Neutrophil (primary cell): ENCODE results near the gene C1orf232.

Experiments
- H3K27ac ChIP-seq: fragments of 200-600 bp; sonication (generic); 2 replicates; pipeline ENCODE4 v1.5.1; 2016; ENCODE audit warnings: mild to moderate bottlenecking, moderate library complexity
- H3K27me3 ChIP-seq: fragments of 200-600 bp; sonication (generic); 2 replicates; pipeline ENCODE4 v1.6.0; 2016; ENCODE audit warnings: mild to moderate bottlenecking
- H3K36me3 ChIP-seq: fragments of 200-600 bp; sonication (generic); 2 replicates; pipeline ENCODE4 v1.5.1; 2017
- H3K4me1 ChIP-seq, 2 experiments: fragments of 200-600 bp in 1 of 2; sonication (generic) in 1 of 2; 1 replicate in 1 of 2; 2 replicates in 1 of 2; pipeline versions ENCODE4 v1.5.1 to v1.6.1; 2013 to 2016; ENCODE audit warnings: low read depth in 1 of 2, low read length in 1 of 2, mild to moderate bottlenecking in 1 of 2, moderate library complexity in 1 of 2; ENCODE audit not compliant: control insufficient read depth in 1 of 2, insufficient read depth in 1 of 2
- H3K4me3 ChIP-seq, 2 experiments: fragments of 200-600 bp in 1 of 2; sonication (generic) in 1 of 2; 1 replicate in 1 of 2; 2 replicates in 1 of 2; pipeline ENCODE4 v1.5.1; 2013 to 2016; ENCODE audit warnings: low read depth in 1 of 2, low read length in 1 of 2, mild to moderate bottlenecking in 1 of 2, moderate library complexity in 1 of 2
- H3K9me3 ChIP-seq: fragments of 200-600 bp; sonication (generic); 2 replicates; pipeline ENCODE4 v1.5.1; 2016
- TF ChIP-seq, protein P1 (sequence below): fragments of 200-600 bp; sonication (generic); IDR thresholded peaks from 2 replicates; pipeline ENCODE4 v1.5.1; 2016; ENCODE audit warnings: antibody characterized with exemption

C1orf232 gene

DNA sequence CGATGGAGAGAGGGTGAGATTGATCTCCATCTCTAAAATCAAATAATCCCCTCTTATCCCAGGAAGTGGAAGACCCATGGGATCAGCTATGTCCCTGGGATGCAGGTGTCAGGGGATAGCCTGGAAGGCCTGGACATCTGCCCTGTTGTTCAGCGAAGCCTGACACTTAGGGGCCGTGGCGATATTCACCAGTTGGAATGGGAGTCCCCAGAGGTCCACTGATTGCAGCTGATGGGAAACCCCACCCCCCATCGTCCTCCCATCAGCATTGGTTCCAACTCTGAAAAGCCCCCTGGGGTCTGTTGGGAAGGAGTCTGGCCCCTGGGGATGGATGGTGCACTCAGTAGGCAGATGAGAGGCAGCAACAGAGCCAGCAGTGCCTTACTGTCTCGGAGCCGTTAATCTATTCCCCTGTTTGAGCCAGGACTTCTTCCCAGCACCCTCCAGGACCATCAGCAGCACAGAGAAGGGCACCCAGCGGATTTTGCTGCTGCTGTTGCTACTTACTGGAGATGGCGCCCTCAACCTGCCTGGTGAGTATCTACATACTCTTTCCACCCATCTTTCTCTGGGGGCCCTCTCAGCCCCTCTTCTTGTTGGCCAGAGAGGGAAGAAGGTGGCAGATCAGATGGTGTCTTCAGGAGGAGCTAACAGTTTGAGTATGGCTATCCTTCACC, 35.0 kb upstream of the C1orf232 start:
- TF ChIP-seq, protein P1, sequence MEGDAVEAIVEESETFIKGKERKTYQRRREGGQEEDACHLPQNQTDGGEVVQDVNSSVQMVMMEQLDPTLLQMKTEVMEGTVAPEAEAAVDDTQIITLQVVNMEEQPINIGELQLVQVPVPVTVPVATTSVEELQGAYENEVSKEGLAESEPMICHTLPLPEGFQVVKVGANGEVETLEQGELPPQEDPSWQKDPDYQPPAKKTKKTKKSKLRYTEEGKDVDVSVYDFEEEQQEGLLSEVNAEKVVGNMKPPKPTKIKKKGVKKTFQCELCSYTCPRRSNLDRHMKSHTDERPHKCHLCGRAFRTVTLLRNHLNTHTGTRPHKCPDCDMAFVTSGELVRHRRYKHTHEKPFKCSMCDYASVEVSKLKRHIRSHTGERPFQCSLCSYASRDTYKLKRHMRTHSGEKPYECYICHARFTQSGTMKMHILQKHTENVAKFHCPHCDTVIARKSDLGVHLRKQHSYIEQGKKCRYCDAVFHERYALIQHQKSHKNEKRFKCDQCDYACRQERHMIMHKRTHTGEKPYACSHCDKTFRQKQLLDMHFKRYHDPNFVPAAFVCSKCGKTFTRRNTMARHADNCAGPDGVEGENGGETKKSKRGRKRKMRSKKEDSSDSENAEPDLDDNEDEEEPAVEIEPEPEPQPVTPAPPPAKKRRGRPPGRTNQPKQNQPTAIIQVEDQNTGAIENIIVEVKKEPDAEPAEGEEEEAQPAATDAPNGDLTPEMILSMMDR: no peak
- peaks cover 0 to 3% of the 10 kb centered on the region in 2 experiments for H3K4me1 ChIP-seq
- H3K9me3 ChIP-seq: no peaks in the 10 kb centered on the region
- no peaks in the 10 kb centered on the region for H3K27me3 ChIP-seq
- no peak overlapping the region for H3K27ac ChIP-seq
- no peak overlapping the region for H3K4me3 ChIP-seq
- H3K36me3 ChIP-seq: no peaks in the 10 kb centered on the region

DNA sequence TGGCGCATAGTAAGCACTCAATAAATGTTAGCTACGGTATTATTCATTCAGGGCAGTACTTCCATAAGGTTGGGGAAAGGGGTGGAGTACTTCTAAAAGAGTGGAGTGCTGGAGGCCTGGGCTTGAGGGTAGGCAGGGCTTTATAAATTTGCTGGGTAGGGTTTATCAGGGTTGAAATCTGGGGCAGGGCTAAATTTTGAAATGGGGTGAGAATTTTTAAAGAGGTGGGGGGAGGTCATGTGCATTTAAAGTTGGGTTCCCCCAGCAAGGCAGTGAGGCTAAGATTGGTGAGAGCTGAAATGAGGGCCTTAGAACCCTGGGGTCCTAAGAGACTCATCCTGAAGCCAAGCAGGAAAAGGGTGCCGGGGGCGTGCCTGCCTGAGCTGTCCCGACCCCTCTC, 31.6 kb upstream of the C1orf232 start:
- Histone ChIP-seq H3K27me3 (no peaks in the 10 kb centered on the region), H3K9me3 (no peaks in the 10 kb centered on the region), H3K27ac (no peak overlapping the region), H3K36me3 (no peaks in the 10 kb centered on the region), H3K4me3 (no peak overlapping the region), H3K4me1 (peaks cover 0 to 3% of the 10 kb centered on the region in 2 experiments)
- TF ChIP-seq, protein P1: no peak

DNA sequence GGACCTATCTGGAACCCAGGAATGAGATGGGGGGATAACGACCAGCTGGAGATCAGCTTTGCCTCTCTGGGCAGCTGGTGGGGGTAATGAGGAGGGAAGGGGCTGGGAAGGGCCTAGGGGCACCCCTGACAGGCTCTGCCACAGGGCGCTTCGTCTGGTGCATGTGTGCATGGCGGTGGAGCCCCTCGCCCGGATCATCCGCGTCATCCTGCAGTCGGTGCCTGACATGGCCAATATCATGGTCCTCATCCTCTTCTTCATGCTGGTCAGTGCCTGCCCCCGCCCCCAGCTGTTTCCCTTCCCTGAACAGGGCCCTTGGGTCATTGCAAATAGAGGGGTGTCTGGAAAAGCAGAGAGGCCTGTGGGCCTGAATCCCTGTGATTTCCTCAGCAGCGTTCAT, 29.1 kb upstream of the C1orf232 start:
- H3K36me3 ChIP-seq: no peaks in the 10 kb centered on the region
- H3K4me1 ChIP-seq: peaks cover 0 to 3% of the 10 kb centered on the region in 2 experiments
- no peaks in the 10 kb centered on the region for H3K9me3 ChIP-seq
- H3K27me3 ChIP-seq: no peaks in the 10 kb centered on the region
- no peak overlapping the region for H3K27ac ChIP-seq
- TF ChIP-seq, protein P1: no peak
- no peak overlapping the region for H3K4me3 ChIP-seq

DNA sequence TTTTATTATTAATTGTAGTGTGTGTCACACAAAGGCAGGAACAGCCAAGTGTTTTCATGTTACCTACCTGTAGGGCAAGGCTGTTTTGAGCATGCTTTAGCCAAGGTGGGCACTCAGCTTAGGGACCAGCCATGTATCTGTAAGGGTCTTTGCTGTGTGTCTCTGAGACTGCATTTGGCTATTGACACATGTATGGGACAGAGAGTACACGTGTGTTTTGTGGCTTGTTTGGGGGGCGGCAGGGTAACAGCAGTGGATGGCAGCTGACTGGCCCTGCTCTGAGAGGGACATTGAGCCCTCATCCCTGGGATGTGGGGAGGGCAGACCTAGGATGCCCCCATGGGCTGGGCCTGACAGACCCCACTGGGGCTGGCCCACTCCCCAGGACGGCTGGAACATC, 28.5 kb upstream of the C1orf232 start:
- Histone ChIP-seq H3K27ac (no peak overlapping the region), H3K27me3 (no peaks in the 10 kb centered on the region), H3K4me1 (peaks cover 0 to 3% of the 10 kb centered on the region in 2 experiments), H3K9me3 (no peaks in the 10 kb centered on the region), H3K4me3 (no peak overlapping the region), H3K36me3 (no peaks in the 10 kb centered on the region)
- TF ChIP-seq, protein P1: no peak

DNA sequence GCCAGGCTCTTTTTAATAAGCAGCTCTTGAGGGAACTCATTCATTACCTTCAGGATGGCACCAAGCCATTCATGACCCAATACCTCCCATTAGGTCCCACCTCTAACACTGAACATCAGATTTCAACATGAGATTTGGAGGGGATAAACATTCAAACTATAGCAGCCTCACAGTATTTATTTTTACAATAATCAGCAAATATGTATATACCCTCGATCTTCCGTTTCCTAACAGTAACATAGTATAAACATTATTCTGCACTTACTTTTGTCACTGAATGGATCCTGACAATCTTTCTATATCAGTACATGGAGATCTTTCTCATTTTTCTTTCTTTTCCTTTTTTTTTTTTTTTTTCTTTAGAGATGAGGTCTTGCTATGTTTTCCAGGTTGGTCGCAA, 27.0 kb upstream of the C1orf232 start:
- TF ChIP-seq, protein P1: no peak
- no peaks in the 10 kb centered on the region for H3K9me3 ChIP-seq
- no peak overlapping the region for H3K27ac ChIP-seq
- no peaks in the 10 kb centered on the region for H3K36me3 ChIP-seq
- H3K4me1 ChIP-seq: no peaks in the 10 kb centered on the region
- H3K4me3 ChIP-seq: no peak overlapping the region
- no peaks in the 10 kb centered on the region for H3K27me3 ChIP-seq
